ENCODE results near the gene POLR3E.

- no peak for TF ChIP-seq CTCF (optimal IDR thresholded peaks at IDR 0.05 in 1 of 3, IDR thresholded peaks at IDR 0.05 in 1 of 3, conservative IDR thresholded peaks at IDR 0.05 in 1 of 3; ENCODE audit: extremely low read depth in 1 of 3, insufficient read depth in 2 of 3, low read length in 3 of 3)
- no peak for TF ChIP-seq EZH2 (IDR thresholded peaks at IDR 0.05; ENCODE audit: low read length)
Measured at GRCh38 chr16:22327446-22327775, 30.2 kb downstream of the POLR3E start.
